ENCODE measurements around the gene TMEM256. TPM values are rescaled to one million over a fixed set of nuclear protein-coding genes. Genes with fewer than 3 reads are reported as not detected.

TMEM256 gene
- total RNA-seq, 1 donor from 2014 or later = 212 TPM

DNA sequence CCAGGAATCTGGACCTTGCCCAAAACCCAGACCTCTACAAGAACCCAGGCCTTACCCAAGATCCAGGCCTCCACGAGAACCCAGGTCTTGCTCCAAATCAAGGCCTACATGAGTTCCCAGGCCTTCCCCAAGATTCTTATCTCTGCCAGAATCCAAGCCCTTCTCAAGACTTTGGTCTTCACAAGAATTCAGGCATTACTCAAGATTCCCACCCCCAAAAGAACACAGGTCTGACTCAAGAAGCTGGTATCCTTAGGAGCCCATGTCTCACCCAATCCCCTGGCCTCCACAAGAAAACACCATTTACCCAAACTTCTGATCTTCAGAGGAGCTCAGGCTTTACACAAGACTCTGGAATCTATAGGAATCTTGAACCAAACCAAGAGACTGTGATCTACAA is 27.3 kb upstream of the TMEM256 start:
- DNase-seq (ENCODE audit: low read depth in 2 of 2) = no peak

DNA sequence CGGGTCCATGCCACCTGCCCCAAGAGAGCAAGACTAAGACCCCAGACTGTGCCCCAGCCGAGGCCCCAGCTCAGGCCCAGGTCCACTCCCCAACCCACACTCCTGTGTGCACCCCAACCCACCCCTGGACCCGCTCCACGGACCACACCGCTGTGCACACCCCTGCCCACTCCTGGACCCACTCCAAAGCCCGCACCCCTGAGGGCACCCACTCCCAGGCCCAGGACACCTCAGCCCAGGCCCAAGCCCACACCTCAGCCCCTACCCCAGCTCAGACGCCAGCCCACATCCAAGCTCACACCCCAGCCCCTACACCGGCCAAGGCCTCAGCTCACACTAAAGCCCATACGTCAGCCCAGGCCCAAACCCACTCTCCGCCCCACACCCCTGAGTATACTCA is 25.8 kb upstream of the TMEM256 start:
- no peak for DNase-seq (ENCODE audit: low read depth in 2 of 2)

DNA sequence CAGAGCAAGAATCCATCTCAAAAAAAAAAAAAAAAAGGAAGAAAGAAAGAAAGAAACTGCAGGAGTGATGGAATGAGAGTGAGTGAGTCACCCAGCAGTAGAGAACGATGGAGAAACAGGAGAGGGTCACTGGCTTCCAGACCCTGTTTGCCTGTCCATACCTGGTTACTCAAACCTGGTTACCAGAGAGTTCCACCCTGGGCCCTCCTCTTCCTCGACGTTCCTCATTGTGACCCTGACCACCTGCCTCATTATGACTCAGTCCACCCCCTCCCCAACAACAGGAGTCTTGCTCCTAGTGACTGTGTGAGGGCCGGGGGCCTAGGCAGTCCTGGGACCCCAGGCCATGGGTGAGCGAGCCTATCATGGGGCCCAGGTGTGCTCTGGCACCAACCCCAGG is 24.7 kb upstream of the TMEM256 start, which contains the start of gene SPEM3:
Gene SPEM3 (plus strand): TSS at position 301 of the 400 bp plus-strand sequence. CDS start 46 bp downstream, at position 347.
- DNase-seq (ENCODE audit: low read depth in 2 of 2) = no peak

GRCh38 chr17:7427549-7427948 is 23.7 kb upstream of the TMEM256 start:
- no peak for DNase-seq (ENCODE audit: low read depth in 2 of 2)

DNA sequence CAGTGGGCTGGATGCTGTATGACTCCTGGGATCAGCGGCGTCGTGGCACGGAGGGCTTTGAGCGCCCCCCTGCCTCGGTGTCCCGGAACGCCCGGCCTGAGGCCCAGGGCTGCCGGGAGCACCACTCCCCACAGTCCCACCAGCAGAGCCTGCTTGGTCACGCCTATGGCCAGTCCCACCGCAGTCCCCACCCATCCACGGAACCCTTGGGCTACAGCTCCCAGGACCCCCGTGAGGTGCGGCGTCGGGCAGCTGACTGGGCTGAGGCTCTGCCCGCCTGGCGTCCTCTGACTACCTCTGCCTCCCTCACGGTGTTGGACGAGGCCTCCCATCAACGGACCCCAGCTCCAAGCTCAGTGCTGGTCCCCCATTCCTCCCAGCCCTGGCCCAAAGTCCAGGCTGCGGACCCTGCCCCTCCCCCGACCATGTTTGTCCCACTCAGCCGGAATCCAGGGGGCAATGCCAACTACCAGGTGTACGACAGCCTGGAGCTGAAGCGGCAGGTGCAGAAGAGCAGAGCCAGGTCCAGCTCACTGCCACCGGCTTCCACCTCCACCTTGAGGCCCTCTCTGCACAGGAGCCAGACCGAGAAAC is 23.1 kb upstream of the TMEM256 start:
- DNase-seq (ENCODE audit: low read depth in 2 of 2) = no peak

DNA sequence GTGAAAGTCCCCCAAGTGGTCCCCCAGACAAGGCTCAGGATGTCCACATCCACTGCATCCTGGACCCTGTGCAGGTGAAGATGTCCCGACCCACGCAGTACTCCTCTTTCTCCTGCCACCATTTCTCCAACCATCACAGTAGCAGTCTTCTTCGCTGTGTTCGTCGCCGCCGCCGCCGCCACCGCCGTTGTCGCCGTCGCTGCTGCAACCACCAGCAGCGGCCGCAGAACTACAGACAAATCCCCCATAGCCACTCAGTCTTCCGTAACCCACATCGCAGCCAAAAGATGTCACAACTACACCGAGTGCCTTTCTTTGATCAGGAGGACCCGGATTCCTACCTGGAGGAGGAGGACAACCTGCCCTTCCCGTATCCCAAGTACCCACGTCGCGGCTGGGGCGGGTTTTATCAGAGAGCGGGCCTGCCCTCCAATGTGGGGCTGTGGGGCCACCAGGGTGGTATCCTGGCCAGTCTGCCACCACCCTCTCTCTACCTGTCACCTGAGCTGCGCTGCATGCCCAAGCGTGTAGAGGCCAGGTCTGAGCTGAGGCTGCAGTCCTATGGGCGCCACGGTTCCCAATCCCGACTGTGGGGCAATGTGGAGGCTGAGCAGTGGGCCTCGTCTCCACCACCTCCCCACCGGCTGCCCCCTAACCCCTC is 22.4 kb upstream of the TMEM256 start:
- DNase-seq (ENCODE audit: low read depth in 2 of 2) = no peak

GRCh38 chr17:7425756-7426155 is 21.9 kb upstream of the TMEM256 start:
- DNase-seq (ENCODE audit: low read depth in 2 of 2) = no peak

GRCh38 chr17:7425316-7425715 is 21.4 kb upstream of the TMEM256 start, which contains the start of gene SPEM2:
SPEM2 (plus strand) TSS chr17:7425616; CDS start chr17:7425689, 73 bp downstream.
- DNase-seq (ENCODE audit: low read depth in 2 of 2) = no peak

GRCh38 chr17:7423679-7424078 is 19.8 kb upstream of the TMEM256 start:
- DNase-seq (ENCODE audit: low read depth in 2 of 2) = no peak

DNA sequence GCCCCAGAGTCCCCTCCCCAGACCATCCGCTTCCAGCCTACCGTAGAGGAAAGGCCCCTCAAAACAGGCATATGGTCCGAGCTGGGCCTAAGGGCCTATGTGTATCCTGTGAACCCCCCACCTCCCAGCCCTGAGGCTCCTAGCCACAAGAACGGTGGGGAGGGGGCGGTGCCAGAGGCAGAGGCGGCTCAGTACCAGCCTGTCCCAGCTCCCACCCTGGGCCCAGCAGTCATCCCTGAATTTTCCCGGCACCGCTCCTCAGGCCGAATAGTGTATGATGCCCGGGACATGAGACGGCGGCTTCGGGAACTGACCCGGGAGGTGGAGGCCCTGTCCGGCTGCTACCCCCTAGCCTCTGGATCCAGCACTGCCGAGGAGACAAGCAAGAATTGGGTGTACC is 17.3 kb upstream of the TMEM256 start:
- DNase-seq (ENCODE audit: low read depth in 2 of 2) = no peak

DNA sequence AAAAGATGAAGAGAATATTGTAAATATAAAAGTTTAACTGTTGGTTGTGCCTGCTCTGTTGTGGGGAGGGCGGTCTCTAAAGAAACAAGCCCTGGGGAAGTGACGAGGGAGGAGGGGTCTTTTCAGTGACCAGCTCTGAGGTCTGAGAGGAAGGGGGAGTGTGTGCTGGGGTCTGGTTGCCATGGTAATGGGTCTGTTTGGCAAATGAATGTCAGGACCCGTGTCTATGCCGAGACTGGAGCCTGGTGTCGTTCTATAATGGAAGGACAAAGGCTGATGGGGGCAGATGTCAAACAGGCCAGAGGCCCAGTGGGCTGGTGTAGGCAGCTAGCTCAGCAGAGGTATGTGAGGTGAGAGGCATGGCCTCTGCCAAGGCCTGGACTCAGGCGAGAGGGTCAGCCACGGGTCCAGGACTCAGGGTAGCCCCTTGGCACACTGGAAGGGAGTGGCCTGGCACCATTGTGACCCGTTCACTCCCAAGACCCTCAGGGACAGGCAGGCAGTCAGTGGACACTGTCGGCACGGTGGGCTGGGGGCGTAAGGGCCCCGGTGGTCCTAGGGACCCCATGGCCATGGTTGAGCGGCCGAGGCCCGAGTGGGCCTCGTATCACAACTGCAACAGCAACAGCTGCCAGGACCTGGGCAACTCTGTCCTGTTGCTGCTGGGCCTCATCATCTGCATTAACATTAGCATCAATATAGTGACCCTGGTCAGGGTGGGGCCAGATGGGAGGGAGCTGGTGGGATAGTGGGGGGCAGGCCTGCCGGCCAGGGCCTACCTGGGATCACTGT is 16.1 kb upstream of the TMEM256 start, which contains the start of gene SPEM1:
Gene SPEM1 (plus strand): TSS at position 506 of the 792 bp plus-strand sequence. CDS start 61 bp downstream, at position 567.
- DNase-seq (ENCODE audit: low read depth in 2 of 2) = no peak

- no peak for DNase-seq (ENCODE audit: low read depth in 2 of 2)
Measured at GRCh38 chr17:7418472-7419152, 14.7 kb upstream of the TMEM256 start.

GRCh38 chr17:7417056-7417655 is 13.3 kb upstream of the TMEM256 start:
- DNase-seq (ENCODE audit: low read depth in 2 of 2) = no peak

DNA sequence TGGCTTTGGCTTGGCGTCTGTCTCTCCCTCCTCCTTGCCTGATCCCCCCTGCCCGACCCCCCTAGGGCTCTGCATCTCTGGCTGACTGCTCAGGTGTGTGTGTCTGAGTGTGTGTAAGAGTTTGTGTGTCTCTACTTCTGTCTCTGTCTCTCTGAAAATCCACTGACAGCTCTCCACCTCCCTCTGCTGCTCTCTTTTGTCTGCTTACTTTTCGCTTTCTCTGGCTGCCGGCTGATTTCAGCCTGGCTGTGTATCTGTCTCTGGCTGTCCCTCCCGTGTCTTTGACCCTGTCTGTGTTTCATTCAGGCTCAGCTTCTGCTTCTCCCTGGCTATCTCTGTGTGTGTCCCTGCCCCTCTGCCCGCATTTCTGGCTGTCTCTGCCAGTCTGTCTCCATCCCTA is 12.4 kb upstream of the TMEM256 start:
- DNase-seq (ENCODE audit: low read depth in 2 of 2) = no peak

- no peak for DNase-seq (ENCODE audit: low read depth in 2 of 2)
Measured at GRCh38 chr17:7415784-7416183, 11.9 kb upstream of the TMEM256 start.

DNA sequence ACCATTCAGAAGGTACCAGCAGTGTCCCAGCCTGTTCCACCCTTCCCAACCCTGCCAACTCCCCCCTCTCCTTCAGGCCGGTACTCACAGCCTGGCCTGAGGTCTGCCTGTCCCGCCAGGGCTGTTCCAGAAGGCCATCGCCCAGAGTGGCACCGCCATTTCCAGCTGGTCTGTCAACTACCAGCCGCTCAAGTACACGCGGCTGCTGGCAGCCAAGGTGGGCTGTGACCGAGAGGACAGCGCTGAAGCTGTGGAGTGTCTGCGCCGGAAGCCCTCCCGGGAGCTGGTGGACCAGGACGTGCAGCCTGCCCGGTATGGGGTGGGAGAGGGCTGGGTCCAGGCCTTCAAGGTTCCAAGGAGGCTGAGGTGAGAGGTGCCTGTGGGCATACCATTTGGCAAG is 10.9 kb upstream of the TMEM256 start:
- no peak for DNase-seq (ENCODE audit: low read depth in 2 of 2)

DNA sequence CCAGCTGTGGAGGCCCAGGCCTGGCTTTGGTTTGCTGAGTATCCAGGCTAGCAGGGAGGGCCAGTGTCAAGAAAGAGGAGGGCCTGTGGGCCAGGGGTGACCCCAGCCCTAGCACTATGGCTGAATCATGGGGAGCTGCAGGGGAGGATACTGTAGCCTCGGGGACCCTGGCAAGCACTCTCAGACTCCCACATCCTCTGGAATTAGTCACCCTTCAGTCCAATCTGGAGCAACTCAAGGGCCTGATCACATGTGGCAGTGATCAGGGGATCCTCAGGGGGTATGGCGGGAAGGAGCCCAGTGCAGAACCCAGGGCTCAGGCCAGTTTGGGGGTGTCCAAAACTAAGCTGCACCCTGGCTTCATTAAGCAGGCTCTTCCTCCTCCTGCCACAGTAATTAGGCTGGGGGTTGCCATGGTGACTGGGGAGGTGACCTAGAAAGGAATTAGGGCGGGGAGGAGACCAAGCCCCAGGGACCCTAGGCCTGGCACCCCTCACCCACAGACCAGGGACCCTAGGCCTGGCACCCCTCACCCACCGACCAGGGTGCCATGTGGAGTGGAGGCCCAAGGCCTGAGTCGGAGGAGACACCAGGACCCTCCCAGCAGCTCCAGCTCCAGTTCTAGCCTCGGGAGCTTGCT is 9.6 kb upstream of the TMEM256 start:
- no peak for DNase-seq (ENCODE audit: low read depth in 2 of 2)

- no peak for DNase-seq (ENCODE audit: low read depth in 2 of 2)
Measured at GRCh38 chr17:7411427-7411750, 7.5 kb upstream of the TMEM256 start.

DNA sequence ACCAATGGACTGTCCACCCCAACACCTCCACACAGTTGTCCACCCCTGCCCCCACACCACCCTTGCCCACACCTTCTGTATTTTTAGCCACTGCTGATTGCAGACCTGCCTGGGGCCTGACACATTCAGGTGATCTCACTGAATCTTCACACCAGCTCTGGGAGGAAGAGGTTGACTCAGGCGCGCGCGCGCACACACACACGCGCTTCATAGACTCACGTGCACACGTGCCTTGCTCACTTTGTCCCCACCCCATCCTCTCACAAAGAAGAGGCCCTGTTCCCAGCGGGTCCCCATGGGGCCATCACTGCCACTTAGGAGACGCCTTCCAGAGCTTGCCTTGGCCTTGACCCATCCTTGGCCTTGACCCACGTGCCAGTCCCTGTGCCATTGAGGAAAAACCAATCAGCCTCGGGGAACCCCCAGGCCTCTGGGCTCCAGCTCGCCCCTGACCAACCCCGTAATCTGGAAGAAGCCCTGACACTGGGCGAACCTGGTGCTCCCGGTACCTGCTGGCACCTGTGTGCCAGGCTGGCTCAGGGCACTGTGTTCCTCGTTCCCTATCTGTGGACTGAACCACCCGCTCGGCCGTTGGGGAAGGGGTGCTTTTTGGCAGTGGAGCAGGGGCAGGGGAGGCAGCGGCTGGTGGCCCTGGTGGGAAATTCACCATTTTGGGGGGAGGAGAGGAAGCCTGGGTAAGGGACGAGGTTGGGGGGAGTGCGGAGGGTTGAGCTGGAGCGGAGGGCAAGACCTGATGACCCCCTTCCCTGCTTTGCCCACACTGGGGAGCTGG is 6.9 kb upstream of the TMEM256 start:
- DNase-seq (ENCODE audit: low read depth in 2 of 2) = no peak

GRCh38 chr17:7409716-7410115 is 5.8 kb upstream of the TMEM256 start:
- no peak for DNase-seq (ENCODE audit: low read depth in 2 of 2)

Measured in dermis microvascular lymphatic vessel endothelial cell (primary cell).